ENCODE data around the gene BSDC1. TPM values are rescaled to one million over a fixed set of nuclear protein-coding genes. Genes with fewer than 3 reads are reported as not detected.

BSDC1 gene, protein sequence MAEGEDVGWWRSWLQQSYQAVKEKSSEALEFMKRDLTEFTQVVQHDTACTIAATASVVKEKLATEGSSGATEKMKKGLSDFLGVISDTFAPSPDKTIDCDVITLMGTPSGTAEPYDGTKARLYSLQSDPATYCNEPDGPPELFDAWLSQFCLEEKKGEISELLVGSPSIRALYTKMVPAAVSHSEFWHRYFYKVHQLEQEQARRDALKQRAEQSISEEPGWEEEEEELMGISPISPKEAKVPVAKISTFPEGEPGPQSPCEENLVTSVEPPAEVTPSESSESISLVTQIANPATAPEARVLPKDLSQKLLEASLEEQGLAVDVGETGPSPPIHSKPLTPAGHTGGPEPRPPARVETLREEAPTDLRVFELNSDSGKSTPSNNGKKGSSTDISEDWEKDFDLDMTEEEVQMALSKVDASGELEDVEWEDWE
- total RNA-seq: 94.8 TPM

GRCh38 chr1:32394141-32394889 is at the start of gene BSDC1:
Gene BSDC1 (minus strand): TSS chr1:32394441. CDS start chr1:32394414, 27 bp downstream.

GRCh38 chr1:32362474-32363313 is 31.5 kb downstream of the BSDC1 start, which contains the start of the genes FAM229A and TSSK3:
Gene FAM229A (minus strand): TSS chr1:32362485. CDS start chr1:32362091, 394 bp downstream.
Gene TSSK3 (plus strand): TSS chr1:32362539. CDS start chr1:32362702, 163 bp downstream.

GRCh38 chr1:32335790-32336590 is 58.3 kb downstream of the BSDC1 start, which contains the start of gene MARCKSL1:
Gene MARCKSL1 (minus strand): TSS chr1:32336233. CDS start chr1:32336033, 200 bp downstream.

Other genes with a start within 250 kb of the BSDC1 start
- gene TXLNA, start 214.8 kb downstream of the BSDC1 start, total RNA-seq: 23.5 TPM
- gene CCDC28B, start 193.8 kb downstream of the BSDC1 start, total RNA-seq: 31.3 TPM
- gene IQCC, start 188.8 kb downstream of the BSDC1 start, total RNA-seq: 4.1 TPM
- not detected for gene DCDC2B, start 185.4 kb downstream of the BSDC1 start, total RNA-seq
- gene TMEM234, start 172.1 kb downstream of the BSDC1 start, total RNA-seq: 29.4 TPM
- gene EIF3I, start 172.0 kb downstream of the BSDC1 start, total RNA-seq: 75.7 TPM
- not detected for gene FAM167B, start 147.2 kb downstream of the BSDC1 start, total RNA-seq
- not detected for gene LCK, start 143.2 kb downstream of the BSDC1 start, total RNA-seq
- gene HDAC1, start 102.4 kb downstream of the BSDC1 start, total RNA-seq: 41.6 TPM
- 332 TPM for gene MARCKSL1, start 58.2 kb downstream of the BSDC1 start, total RNA-seq
- 5.0 TPM for gene FAM229A, start 32.0 kb downstream of the BSDC1 start, total RNA-seq
- not detected for gene TSSK3, start 31.9 kb downstream of the BSDC1 start, total RNA-seq
- gene ZBTB8B, start 70.6 kb upstream of the BSDC1 start, total RNA-seq: 20.7 TPM
- 28.8 TPM for gene ZBTB8A, start 145.0 kb upstream of the BSDC1 start, total RNA-seq

Data from parietal lobe (tissue), 1 donor.